ENCODE results near the gene MAP1S.

DNA sequence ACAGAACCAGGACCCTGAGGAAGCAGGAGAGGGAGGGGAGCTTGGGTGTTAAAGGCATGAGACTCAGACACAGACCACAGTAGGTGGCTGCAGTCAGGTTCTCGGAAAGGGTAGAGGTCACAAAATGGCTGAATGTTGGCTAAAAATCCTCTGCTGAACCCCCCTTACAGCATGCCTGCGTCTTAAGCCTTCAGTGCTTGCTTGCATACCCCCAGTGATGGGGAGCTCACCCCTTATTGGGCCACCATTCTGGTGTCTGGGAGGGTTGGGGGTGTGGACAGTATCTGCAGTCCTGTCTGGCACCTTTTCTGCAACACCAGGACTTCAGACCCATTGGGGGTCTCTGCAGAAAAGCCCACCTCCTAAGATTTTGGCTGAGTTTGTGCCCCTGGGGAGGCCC, 61.5 kb downstream of the MAP1S start:
- no peak for TF ChIP-seq POLR2AphosphoS5 (IDR thresholded peaks at IDR 0.05; ENCODE audit: low read depth, low read length)
- TF ChIP-seq, protein P1, sequence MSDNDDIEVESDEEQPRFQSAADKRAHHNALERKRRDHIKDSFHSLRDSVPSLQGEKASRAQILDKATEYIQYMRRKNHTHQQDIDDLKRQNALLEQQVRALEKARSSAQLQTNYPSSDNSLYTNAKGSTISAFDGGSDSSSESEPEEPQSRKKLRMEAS (IDR thresholded peaks at IDR 0.05; ENCODE audit: low read depth) = no peak
- TF ChIP-seq GABPA (IDR thresholded peaks at IDR 0.05; ENCODE audit: low read depth) = no peak
- TF ChIP-seq, protein P2, sequence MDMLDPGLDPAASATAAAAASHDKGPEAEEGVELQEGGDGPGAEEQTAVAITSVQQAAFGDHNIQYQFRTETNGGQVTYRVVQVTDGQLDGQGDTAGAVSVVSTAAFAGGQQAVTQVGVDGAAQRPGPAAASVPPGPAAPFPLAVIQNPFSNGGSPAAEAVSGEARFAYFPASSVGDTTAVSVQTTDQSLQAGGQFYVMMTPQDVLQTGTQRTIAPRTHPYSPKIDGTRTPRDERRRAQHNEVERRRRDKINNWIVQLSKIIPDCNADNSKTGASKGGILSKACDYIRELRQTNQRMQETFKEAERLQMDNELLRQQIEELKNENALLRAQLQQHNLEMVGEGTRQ (IDR thresholded peaks at IDR 0.05; ENCODE audit: borderline replicate concordance, low read depth, low read length) = no peak
- TF ChIP-seq YY1 (IDR thresholded peaks at IDR 0.05; ENCODE audit: low read depth) = no peak
- no peak for TF ChIP-seq JUND (IDR thresholded peaks at IDR 0.05)
- TF ChIP-seq, protein P3, sequence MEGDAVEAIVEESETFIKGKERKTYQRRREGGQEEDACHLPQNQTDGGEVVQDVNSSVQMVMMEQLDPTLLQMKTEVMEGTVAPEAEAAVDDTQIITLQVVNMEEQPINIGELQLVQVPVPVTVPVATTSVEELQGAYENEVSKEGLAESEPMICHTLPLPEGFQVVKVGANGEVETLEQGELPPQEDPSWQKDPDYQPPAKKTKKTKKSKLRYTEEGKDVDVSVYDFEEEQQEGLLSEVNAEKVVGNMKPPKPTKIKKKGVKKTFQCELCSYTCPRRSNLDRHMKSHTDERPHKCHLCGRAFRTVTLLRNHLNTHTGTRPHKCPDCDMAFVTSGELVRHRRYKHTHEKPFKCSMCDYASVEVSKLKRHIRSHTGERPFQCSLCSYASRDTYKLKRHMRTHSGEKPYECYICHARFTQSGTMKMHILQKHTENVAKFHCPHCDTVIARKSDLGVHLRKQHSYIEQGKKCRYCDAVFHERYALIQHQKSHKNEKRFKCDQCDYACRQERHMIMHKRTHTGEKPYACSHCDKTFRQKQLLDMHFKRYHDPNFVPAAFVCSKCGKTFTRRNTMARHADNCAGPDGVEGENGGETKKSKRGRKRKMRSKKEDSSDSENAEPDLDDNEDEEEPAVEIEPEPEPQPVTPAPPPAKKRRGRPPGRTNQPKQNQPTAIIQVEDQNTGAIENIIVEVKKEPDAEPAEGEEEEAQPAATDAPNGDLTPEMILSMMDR (IDR thresholded peaks at IDR 0.05) = no peak
- TF ChIP-seq EP300 (IDR thresholded peaks at IDR 0.05; ENCODE audit: borderline replicate concordance in 1 of 2, low read depth in 1 of 2, low read length in 1 of 2) = no peak
- TF ChIP-seq NRF1 (IDR thresholded peaks at IDR 0.05; ENCODE audit: low read depth, low read length) = no peak
- TF ChIP-seq RXRA (IDR thresholded peaks at IDR 0.05; ENCODE audit: borderline replicate concordance, low read depth) = no peak
- no peak for TF ChIP-seq MXI1 (IDR thresholded peaks at IDR 0.05; ENCODE audit: low read depth, low read length)

All from SK-N-SH (cell line).